H9 (cell line): ENCODE measurements around the gene B3GNT4. TPM values are rescaled to one million over a fixed set of nuclear protein-coding genes. Genes with fewer than 3 reads are reported as not detected.

Experiments
- DNase-seq: peaks from one replicate; pipeline ENCODE4 v3.0.0-alpha.2; 2017
- H2AFZ ChIP-seq: one replicate; pipeline ENCODE4 v1.6.1; 2013; ENCODE audit warnings: mild to moderate bottlenecking, low read length, control low read depth, moderate library complexity
- H2AK5ac ChIP-seq: 2 replicates; pipeline ENCODE4 v1.6.1; 2013; ENCODE audit warnings: low read length, control low read depth, mixed read lengths; ENCODE audit not compliant: insufficient read length
- H2BK120ac ChIP-seq: one replicate; pipeline ENCODE4 v1.6.1; 2013; ENCODE audit warnings: low read depth, mild to moderate bottlenecking, low read length, control low read depth, inconsistent platforms; ENCODE audit not compliant: poor library complexity, severe bottlenecking
- H2BK12ac ChIP-seq: 2 replicates; pipeline ENCODE4 v1.6.1; 2013; ENCODE audit warnings: low read length, control low read depth, mixed read lengths, low read depth; ENCODE audit not compliant: insufficient read length
- H2BK15ac ChIP-seq: 2 replicates; pipeline ENCODE4 v1.6.1; 2013; ENCODE audit warnings: low read depth, low read length, control low read depth
- H2BK20ac ChIP-seq: one replicate; pipeline ENCODE4 v1.6.1; 2013; ENCODE audit warnings: low read depth, mild to moderate bottlenecking, low read length, control low read depth, inconsistent platforms; ENCODE audit not compliant: poor library complexity, severe bottlenecking
- H2BK5ac ChIP-seq: 2 replicates; pipeline ENCODE4 v1.6.1; 2013; ENCODE audit warnings: low read length, control low read depth, mixed read lengths; ENCODE audit not compliant: insufficient read length
- H3K14ac ChIP-seq: 2 replicates; pipeline ENCODE4 v1.6.1; 2013; ENCODE audit warnings: low read length, control low read depth; ENCODE audit not compliant: insufficient read depth
- H3K18ac ChIP-seq: 2 replicates; pipeline ENCODE4 v1.6.1; 2013; ENCODE audit warnings: low read depth, mild to moderate bottlenecking, mixed read lengths, low read length, control low read depth; ENCODE audit not compliant: insufficient read length
- H3K23ac ChIP-seq: 2 replicates; pipeline ENCODE4 v1.6.1; 2013; ENCODE audit warnings: low read length, control low read depth, mixed read lengths, low read depth; ENCODE audit not compliant: insufficient read length
- H3K23me2 ChIP-seq: 2 replicates; pipeline ENCODE4 v1.6.1; 2013; ENCODE audit warnings: low read depth, mild to moderate bottlenecking, mixed read lengths, low read length, control low read depth; ENCODE audit not compliant: insufficient read length, poor library complexity, severe bottlenecking
- H3K27ac ChIP-seq: 2 replicates; pipeline ENCODE4 v1.5.1; 2013; ENCODE audit warnings: low read length, control low read depth, mixed read lengths, low read depth; ENCODE audit not compliant: insufficient read length
- H3K27me3 ChIP-seq: 2 replicates; pipeline ENCODE4 v1.6.1; 2013; ENCODE audit warnings: low read length, control low read depth, inconsistent platforms; ENCODE audit not compliant: insufficient read depth
- H3K4ac ChIP-seq: 2 replicates; pipeline ENCODE4 v1.6.1; 2013; ENCODE audit warnings: low read depth, mild to moderate bottlenecking, control low read depth, inconsistent platforms, low read length, moderate library complexity
- H3K4me1 ChIP-seq: 2 replicates; pipeline ENCODE4 v1.6.1; 2013; ENCODE audit warnings: low read length, control low read depth, inconsistent platforms; ENCODE audit not compliant: insufficient read depth
- H3K4me2 ChIP-seq: 2 replicates; pipeline ENCODE4 v1.6.1; 2013; ENCODE audit warnings: low read length, control low read depth, mixed read lengths; ENCODE audit not compliant: insufficient read length, insufficient read depth
- H3K56ac ChIP-seq: 2 replicates; pipeline ENCODE4 v1.6.1; 2013; ENCODE audit warnings: low read depth, mild to moderate bottlenecking, mixed read lengths, low read length, control low read depth; ENCODE audit not compliant: insufficient read length
- H3K79me1 ChIP-seq: 2 replicates; pipeline ENCODE4 v1.6.1; 2013; ENCODE audit warnings: low read depth, mild to moderate bottlenecking, moderate library complexity, low read length, control low read depth, inconsistent platforms; ENCODE audit not compliant: insufficient read depth, poor library complexity, severe bottlenecking
- H3K79me2 ChIP-seq: 2 replicates; pipeline ENCODE4 v1.6.1; 2013; ENCODE audit warnings: low read length, control low read depth, inconsistent platforms; ENCODE audit not compliant: insufficient read depth
- H3K9ac ChIP-seq: 2 replicates; pipeline ENCODE4 v1.6.1; 2013; ENCODE audit warnings: low read length, control low read depth, mixed read lengths; ENCODE audit not compliant: insufficient read length; ENCODE audit errors: extremely low read depth
- H3K9me3 ChIP-seq: one replicate; pipeline ENCODE4 v1.6.1; 2013; ENCODE audit warnings: low read depth, low read length, inconsistent platforms; ENCODE audit not compliant: control insufficient read depth
- H3T11ph ChIP-seq: one replicate; pipeline ENCODE4 v1.6.1; 2013; ENCODE audit warnings: mild to moderate bottlenecking, low read length, control low read depth, inconsistent platforms
- H4K20me1 ChIP-seq: one replicate; pipeline ENCODE4 v1.6.1; 2013; ENCODE audit not compliant: control insufficient read depth, insufficient read length, insufficient read depth
- H4K5ac ChIP-seq: 2 replicates; pipeline ENCODE4 v1.6.1; 2013; ENCODE audit warnings: low read depth, mild to moderate bottlenecking, mixed read lengths, low read length, control low read depth; ENCODE audit not compliant: insufficient read length
- H4K8ac ChIP-seq: replicated peaks from 2 replicates; pipeline ENCODE4 v1.6.1; 2013; ENCODE audit warnings: low read length, control low read depth, mixed read lengths, low read depth; ENCODE audit not compliant: insufficient read length
- H4K91ac ChIP-seq: 2 replicates; pipeline ENCODE4 v1.6.1; 2013; ENCODE audit warnings: low read depth, mild to moderate bottlenecking, moderate library complexity, mixed read lengths, low read length, control low read depth; ENCODE audit not compliant: insufficient read length
- H3K27ac Mint-ChIP-seq, 3 experiments: 2 replicates in 2 of 3; 3 replicates in 1 of 3; pipeline ENCODE4 v1.8.0; 2020 to 2021; ENCODE audit warnings: mixed read lengths in 3 of 3, mild to moderate bottlenecking in 1 of 3, moderate library complexity in 1 of 3
- H3K27me3 Mint-ChIP-seq: 2 replicates; pipeline ENCODE4 v1.8.0; 2021; ENCODE audit warnings: low read depth, mild to moderate bottlenecking, moderate library complexity, mixed read lengths
- H3K36me3 Mint-ChIP-seq, 3 experiments: 2 replicates in 2 of 3; 3 replicates in 1 of 3; pipeline ENCODE4 v1.8.0; 2020 to 2021; ENCODE audit warnings: low read depth in 3 of 3, mixed read lengths in 3 of 3; ENCODE audit not compliant: insufficient read depth in 1 of 3
- H3K4me1 Mint-ChIP-seq, 2 experiments: 2 replicates each; pipeline ENCODE4 v1.8.0; 2020; ENCODE audit warnings: mixed read lengths in 2 of 2
- H3K4me3 Mint-ChIP-seq, 2 experiments: 2 replicates in 1 of 2; 3 replicates in 1 of 2; pipeline ENCODE4 v1.8.0; 2020 to 2021; ENCODE audit warnings: mild to moderate bottlenecking in 2 of 2, mixed read lengths in 2 of 2, moderate library complexity in 1 of 2
- H3K9me3 Mint-ChIP-seq, 2 experiments: 2 replicates in 1 of 2; 3 replicates in 1 of 2; pipeline ENCODE4 v1.8.0; 2020; ENCODE audit warnings: mild to moderate bottlenecking in 2 of 2, mixed read lengths in 2 of 2, moderate library complexity in 1 of 2
- WGBS: extraction: QIAGEN DNeasy Blood & Tissue Kit; methylation state at CpG from one replicate; pipeline ENCODE4 v1.1.7; 2013; ENCODE audit warnings: missing lambda C conversion rate, low lambda C conversion rate, mixed read lengths; ENCODE audit not compliant: insufficient read length; ENCODE audit errors: extremely low coverage; 5-methylcytosine and 5-hydroxymethylcytosine counted together
- total RNA-seq: library from RNA; stranded (reverse); gene quantifications from 2 replicates; pipeline ENCODE4 v1.2.1, GENCODE V29; 2021
- TF ChIP-seq, protein P1 (sequence below): fragments of 200-600 bp; sonication (generic); conservative IDR thresholded peaks from 3 replicates; pipeline ENCODE4 v1.8.0; 2021; ENCODE audit warnings: antibody characterized with exemption, mild to moderate bottlenecking

Gene B3GNT4
- total RNA-seq, 1 experiment from 2014 or later, result 1.0 TPM

DNA sequence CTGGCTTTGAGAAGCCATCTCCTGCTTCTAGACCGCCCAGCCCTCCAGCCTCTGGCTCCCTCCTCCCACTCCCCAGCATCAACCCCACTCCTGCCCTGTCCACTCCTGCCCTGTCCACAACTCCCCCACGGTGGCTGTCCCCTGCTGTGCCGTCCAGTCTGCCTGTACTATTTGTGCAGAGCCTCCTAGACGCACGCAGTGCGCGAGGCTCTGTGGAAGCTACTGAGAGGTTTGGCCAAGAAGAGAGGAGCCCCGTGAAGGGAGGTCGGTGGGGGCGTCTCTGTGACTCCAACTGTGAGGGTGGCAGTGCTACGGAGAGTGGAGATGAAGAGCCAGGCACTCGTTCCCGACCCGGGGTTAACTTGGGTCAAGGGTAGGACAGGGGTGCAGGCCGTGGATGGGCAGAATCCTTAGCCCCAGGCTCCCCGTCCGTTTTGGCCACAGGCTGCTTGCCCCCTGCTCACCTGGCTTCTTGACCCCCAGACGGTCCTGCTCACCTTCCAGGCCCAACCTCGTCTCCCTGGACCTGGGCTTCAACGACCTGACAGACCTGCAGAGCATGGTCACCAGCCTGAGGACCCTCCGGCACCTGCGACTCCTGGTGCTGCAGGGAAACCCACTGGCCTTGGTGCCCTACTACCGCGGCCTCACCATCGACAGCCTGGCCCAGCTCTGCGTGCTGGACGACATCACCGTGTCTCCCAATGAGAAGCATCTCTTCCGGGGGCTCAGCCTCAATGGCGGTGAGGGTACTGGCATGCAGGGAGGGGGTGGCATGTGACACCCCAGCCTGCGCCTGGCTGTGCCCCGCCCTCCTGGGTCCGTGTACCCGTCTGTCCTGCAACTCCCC lies 13.7 kb upstream of the B3GNT4 start:
- no peak overlapping the region for H3K9ac ChIP-seq
- no peak overlapping the region for H3K14ac ChIP-seq

More for the DNA sequence above, 13.7 kb upstream of the B3GNT4 start:
- Histone ChIP-seq H4K91ac (no peak overlapping the region), H4K20me1 (peaks cover 3% of the 10 kb centered on the region), H2BK5ac (no peak overlapping the region), H2AK5ac (no peak overlapping the region), H3K9me3 (no peaks in the 10 kb centered on the region), H3K23ac (no peak overlapping the region), H4K5ac (no peak overlapping the region), H3K79me2 (no peaks in the 10 kb centered on the region), H3K27me3 (no peaks in the 10 kb centered on the region), H3K4me1 (no peaks in the 10 kb centered on the region), H2BK15ac (no peak overlapping the region), H2BK12ac (no peak overlapping the region), H3K4ac (no peak overlapping the region), H2AFZ (no peak overlapping the region), H4K8ac (no peak overlapping the region), H3K27ac (no peak overlapping the region), H3K4me2 (no peak overlapping the region), H3T11ph (no peak overlapping the region), H3K18ac (no peak overlapping the region), H3K79me1 (no peaks in the 10 kb centered on the region), H3K23me2 (no peaks in the 10 kb centered on the region), H3K56ac (no peak overlapping the region), H2BK20ac (no peak overlapping the region), H2BK120ac (no peak overlapping the region)
- Mint-ChIP-seq H3K27me3 (peaks cover 8% of the 10 kb centered on the region), H3K9me3 (peaks cover 0 to 2% of the 10 kb centered on the region in 2 experiments; a peak in 2 of 5 replicates), H3K36me3 (no peaks in the 10 kb centered on the region; a peak in 1 of 7 replicates), H3K4me1 (peaks cover 0 to 6% of the 10 kb centered on the region in 2 experiments; a peak in 1 of 4 replicates), H3K27ac (no peak overlapping the region), H3K4me3 (no peak overlapping the region; a peak in 1 of 5 replicates)
- no peak for DNase-seq
- WGBS, result no CpG with 5 or more reads among the region's 34 CpGs
- TF ChIP-seq, protein P1, sequence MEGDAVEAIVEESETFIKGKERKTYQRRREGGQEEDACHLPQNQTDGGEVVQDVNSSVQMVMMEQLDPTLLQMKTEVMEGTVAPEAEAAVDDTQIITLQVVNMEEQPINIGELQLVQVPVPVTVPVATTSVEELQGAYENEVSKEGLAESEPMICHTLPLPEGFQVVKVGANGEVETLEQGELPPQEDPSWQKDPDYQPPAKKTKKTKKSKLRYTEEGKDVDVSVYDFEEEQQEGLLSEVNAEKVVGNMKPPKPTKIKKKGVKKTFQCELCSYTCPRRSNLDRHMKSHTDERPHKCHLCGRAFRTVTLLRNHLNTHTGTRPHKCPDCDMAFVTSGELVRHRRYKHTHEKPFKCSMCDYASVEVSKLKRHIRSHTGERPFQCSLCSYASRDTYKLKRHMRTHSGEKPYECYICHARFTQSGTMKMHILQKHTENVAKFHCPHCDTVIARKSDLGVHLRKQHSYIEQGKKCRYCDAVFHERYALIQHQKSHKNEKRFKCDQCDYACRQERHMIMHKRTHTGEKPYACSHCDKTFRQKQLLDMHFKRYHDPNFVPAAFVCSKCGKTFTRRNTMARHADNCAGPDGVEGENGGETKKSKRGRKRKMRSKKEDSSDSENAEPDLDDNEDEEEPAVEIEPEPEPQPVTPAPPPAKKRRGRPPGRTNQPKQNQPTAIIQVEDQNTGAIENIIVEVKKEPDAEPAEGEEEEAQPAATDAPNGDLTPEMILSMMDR, result no peak
